ENCODE data around the gene RWDD4.

- TF ChIP-seq CTCF (IDR thresholded peaks at IDR 0.05 in 4 of 5, conservative IDR thresholded peaks at IDR 0.05 in 1 of 5): no peak
- no peak for TF ChIP-seq POLR2A (IDR thresholded peaks at IDR 0.05)
Measured at GRCh38 chr4:183599690-183600089, 59.3 kb downstream of the RWDD4 start.

Measured in gastrocnemius medialis (tissue), 4 donors.